Middle frontal gyrus (tissue), 1 donor: ENCODE results near the gene NPFFR2.
"Not testable (repeated sequence)": the region's sequence is repeated elsewhere in the genome, so short reads cannot be mapped to it uniquely, and the experiment has no call there.

Experiments
- DNase-seq: peaks from one replicate; pipeline ENCODE4 v3.0.0-alpha.2; 2015; ENCODE audit warnings: low spot score; ENCODE audit errors: extremely low spot score

The NPFFR2 gene

DNA sequence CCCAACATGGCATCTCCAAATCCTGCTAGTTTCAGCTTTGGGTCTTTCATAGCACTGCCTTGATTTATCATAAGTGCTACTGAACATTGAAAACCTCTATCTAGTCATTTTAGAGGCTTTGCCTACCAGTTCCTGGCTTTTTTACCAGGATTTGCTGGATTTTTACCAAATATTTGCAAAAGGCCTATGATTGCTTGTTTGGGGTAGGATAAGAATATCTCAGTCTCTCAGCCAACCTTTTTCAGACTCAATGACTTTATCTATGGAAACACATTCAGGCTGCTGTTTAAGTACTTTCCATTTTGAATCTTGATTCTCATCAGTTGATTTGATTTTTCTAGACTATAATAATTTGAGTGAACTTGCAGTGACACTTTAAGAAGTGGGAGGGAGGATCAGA, 80.1 kb downstream of the NPFFR2 start:
- no peak for DNase-seq

DNA sequence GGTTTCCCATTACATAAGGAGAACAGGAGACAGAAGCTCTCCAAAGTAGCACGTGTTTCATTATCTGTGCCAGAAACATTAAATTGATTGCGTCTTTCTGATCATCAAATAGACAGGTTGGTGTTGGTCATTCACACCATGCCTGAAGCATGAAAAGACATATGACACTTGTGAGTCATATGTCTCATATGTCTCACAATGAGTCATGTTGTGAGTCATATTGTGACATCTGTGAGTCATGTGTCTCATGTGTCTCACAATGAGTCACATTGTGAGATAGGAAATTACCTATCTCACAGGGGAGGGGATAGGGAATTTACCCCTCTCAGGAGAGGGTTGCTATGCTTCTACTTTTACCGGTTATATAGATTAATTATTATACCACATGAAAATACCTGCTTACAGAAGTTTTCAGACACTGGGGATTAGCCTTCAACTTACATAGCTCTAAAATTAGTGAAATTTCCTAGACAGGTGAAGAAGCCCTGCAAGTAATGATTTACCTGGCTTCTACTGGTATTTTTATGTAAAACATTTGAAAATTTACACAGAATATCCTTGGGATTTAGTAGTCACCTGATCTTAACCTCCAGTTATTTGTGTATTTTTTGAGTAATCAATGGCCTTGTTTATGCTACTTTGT, 80.8 kb downstream of the NPFFR2 start:
- DNase-seq: no peak

DNA sequence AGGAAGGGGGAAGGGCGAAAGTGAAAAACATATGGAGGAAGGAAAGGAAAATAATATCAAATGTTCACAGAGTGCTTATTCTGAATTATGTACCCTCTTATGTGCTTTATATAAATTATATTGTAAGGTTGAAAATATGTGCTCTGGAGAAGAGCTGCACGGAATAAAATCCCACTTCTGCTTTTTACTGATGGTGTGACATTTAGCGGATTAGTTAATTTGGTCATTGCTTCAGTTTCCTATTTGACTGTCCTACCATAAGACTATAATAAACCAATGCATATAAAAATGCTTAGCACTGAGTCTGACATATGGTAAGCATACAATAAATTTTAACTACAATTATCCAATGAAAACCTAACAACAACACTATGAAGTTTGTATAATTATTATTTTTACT, 86.2 kb downstream of the NPFFR2 start:
- DNase-seq: no peak

DNA sequence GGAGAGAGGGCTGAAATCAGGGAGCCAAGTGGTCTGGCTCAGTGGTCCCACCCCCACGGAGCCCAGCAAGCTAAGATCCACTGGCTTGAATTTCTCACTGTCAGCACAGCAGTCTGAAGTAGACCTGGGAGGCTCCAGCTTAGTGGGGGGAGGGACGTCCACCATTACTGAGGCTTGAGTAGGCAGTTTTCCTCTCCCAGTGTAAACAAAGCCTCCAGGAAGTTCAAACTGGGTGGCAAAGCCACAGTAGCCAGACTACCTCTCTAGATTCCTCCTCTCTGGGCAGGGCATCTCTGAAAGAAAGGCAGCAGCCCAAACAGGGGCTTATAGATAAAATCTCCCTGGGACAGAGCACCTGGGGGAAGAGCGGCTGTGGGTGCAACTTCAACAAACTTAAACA, 88.1 kb downstream of the NPFFR2 start:
- no peak for DNase-seq

DNA sequence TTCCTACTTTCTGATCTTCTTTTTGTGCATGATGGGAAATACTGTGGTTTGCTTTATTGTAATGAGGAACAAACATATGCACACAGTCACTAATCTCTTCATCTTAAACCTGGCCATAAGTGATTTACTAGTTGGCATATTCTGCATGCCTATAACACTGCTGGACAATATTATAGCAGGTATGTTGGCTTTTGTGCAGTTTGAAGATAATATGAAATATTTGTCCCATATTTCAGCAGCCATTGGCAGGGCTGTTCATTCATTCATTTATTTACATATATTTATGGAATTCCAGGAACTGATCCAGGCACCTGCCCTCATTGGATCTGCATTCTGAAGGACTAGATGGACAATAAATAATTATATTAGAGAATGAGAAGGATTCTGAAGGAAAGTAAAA, 96.9 kb downstream of the NPFFR2 start:
- no peak for DNase-seq

DNA sequence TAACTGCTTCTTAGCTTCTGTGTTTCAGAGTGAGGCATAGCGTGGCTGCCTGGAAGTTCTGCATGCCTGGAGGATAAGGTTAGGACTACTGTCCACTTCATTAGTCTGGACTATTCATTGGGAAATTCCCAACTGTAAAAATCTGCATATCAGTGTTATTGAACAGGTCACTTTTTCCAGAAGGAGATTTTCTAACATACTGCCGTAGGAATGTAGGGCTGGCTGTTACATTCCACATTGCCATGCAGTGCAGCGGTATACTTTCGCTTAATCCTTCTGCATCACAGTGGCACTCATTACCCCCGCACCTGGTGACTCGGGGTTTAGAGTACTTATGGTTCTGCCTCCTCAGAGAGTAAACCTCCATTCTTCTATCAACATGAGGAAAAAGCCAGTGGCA, 104.6 kb downstream of the NPFFR2 start:
- DNase-seq: no peak

DNA sequence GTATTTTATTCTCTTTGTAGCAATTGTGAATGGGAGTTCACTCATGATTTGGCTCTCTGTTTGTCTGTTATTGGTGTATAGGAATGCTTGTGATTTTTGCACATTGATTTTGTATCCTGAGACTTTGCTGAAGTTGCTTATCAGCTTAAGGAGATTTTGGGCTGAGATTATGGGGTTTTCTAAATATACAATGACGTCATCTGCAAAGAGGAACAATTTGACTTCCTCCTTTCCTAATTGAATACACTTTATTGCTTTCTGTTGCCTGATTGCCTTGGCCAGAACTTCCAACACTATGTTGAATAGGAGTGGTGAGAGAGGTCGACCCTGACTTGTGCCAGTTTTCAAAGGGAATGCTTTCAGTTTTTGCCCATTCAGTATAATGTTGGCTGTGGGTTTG, 108.2 kb downstream of the NPFFR2 start:
- not testable (repeated sequence) for DNase-seq

DNA sequence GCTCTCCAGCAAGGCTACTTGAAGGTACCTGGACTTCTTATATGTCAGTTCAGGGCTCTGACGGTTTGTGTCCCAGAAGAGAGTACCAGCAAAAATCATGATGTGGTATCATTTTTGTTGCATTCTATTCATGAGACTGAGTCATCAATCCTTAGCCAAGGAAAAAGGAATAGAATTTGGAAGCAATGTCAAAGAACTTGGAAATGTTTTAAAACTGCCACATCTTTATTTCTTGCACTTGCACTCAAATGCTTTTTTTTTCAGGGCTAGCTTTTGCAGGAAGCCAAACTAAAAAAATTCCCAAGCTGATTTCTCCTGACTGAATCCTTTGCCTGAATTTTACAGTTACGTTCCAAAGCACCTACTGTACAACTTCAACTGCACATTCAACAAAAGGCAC, 112.4 kb downstream of the NPFFR2 start:
- DNase-seq: no peak

DNA sequence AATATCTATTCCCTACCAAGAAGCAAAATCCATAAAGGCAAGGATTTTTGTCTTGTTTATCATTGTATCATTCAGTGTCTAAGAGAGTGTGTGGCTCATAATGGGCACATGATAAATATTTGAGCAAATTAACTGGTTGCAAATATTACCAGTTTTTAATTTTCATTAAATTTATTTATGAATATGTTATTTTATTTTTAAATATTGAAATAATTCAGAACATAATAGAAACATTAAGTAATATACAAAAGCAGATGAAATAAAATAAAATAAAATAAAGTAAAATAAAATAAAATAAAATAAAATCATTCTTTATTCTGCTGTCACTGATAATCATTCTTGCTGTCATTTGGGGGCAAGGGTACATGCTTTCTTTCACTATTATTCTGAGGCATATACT, 120.9 kb downstream of the NPFFR2 start:
- DNase-seq: no peak

DNA sequence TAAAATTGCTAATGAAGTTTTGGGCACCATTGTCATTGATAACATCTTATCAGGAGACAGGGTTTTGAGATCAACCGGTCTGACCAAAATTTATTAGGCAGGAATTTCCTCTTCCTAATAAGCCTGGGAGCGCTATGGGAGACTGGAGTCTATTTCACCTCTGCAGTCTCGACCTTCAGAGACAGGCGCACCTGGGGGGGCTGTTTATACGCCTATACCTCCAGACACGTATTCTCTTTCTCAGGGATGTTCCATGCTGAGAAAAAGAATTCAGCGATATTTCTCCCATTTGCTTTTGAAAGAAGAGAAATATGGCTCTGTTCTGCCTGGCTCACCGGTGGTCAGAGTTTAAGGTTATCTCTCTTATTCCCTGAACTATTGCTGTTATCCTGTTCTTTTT, 121.8 kb downstream of the NPFFR2 start:
- DNase-seq: not testable (repeated sequence)

DNA sequence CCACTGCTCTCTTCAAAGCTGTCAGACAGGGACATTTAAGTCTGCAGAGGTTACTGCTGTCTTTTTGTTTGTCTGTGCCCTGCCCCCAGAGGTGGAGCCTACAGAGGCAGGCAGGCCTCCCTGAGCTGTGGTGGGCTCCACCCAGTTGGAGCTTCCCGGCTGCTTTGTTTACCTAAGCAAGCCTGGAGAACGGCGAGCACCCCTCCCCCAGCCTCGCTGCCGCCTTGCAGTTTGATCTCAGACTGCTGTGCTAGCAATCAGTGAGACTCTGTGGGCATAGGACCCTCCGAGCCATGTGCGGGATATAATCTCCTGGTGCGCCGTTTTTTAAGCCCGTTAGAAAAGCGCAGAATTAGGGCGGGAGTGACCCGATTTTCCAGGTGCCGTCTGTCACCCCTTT, 137.5 kb downstream of the NPFFR2 start:
- DNase-seq: not testable (repeated sequence)

DNA sequence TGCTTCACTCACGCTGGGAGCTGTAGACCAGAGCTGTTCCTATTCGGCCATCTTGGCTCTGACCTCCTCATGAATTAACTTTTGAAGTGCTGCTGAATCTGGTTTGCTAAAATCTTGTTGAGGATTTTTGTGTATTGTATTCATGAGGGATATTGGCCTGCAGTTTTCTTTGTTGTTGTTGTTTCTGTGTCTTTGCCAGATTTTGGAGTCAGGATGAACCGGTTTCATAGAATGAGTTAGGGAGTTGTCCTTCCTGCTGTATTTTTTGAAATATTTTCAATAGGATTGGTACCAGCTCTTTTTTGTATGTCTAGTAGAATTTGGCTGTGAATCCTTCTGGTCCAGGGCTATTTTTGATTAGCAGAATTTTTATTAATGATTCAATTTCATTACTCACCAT, 138.1 kb downstream of the NPFFR2 start:
- DNase-seq: no peak

DNA sequence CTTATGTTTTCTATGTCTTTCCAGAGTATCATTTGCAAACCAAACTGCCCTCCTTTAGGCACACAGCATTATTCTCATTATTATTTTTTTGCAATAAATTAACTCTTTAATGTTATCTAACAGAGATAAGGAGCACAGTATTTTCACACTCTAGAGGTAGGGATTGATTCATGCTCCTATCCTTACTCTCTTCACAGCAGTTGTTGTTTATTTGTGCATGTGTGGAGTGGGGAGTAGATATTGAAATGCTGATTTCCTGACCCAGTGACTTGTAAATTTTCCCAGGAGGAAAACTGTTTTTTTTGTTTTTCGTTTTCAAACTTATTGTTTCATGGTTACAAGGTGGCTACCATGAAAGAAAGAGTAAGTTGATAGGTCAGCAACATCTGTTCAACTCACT, 140.0 kb downstream of the NPFFR2 start:
- no peak for DNase-seq

DNA sequence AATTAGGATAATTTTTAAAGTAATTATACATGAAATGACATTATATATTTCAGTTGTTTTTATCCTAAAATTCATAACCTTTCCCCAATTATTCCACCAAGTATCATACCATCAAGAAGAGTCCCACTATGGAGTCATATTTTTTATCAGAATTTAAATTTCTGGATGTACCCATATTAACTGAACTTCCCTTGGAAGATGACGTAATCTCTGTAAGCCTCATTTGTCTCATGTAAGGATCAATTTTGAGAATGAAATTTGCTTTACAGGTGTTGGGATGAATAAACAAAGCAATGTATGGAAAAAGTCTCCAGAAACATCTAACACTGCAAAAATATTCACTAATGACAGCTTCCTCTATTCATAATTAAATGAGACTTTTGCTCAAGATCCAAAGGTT, 147.5 kb downstream of the NPFFR2 start:
- no peak for DNase-seq

DNA sequence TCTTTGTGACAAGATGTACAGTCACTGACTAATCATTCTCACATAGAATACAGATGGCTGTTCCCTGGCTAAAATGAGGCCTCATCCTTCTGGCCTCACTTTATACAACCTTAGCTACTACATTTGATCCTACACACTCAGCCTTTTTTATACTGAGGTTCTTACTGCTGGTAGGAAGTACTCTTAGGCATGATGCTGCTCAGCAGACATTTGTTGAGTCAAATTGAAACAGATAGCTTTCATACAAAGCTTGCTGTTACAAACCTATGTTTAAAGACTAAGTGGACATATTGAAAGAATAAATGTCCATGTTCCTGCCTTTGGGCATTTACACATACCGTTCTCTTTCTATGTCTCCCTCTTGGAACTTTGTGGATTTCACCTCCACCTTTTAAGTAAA, 154.9 kb downstream of the NPFFR2 start:
- no peak for DNase-seq

DNA sequence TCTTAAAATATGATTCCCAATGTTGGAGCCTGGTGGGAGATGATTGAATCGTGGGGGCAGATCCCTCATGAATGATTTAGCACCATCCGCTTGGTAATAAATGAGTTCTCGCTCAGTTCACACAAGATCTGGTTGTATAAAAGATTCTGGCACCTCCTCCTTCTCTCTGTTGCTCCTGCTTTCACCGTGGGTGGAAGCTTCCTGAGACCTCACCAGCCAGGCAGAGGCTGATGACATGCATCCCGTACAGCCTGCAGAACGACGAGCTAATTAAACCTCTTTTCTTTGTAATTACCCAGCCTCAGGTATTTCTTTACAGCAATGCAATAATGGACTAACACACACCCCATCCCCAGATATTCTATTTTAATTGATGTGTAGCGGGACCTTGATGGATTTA, 162.2 kb downstream of the NPFFR2 start:
- no peak for DNase-seq

DNA sequence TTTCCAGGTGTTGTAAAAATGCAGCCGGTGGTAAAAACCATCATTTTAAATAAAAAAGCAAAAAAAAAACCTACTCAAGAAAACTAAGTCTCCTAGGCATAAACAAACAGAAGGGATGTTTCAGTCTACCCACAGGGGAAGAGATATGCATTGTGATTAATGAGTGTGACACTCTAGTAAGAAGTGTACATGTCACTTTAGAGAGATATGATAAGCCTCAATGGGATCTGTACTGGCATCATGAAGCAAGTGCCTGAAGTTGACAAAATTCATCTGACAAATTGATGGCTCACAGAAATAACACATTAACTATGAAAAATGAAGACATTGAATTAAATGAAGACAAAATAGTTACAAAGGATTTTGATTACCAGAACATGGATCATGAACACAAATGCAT, 162.7 kb downstream of the NPFFR2 start:
- DNase-seq: no peak
